ENCODE results near the gene CFAP77. TPM values are rescaled to one million over a fixed set of nuclear protein-coding genes. Genes with fewer than 3 reads are reported as not detected.

The CFAP77 gene
- total and polyA plus RNA-seq, 2 of the 4 experiments (the other 2 are of a cell fraction) = not detected

DNA sequence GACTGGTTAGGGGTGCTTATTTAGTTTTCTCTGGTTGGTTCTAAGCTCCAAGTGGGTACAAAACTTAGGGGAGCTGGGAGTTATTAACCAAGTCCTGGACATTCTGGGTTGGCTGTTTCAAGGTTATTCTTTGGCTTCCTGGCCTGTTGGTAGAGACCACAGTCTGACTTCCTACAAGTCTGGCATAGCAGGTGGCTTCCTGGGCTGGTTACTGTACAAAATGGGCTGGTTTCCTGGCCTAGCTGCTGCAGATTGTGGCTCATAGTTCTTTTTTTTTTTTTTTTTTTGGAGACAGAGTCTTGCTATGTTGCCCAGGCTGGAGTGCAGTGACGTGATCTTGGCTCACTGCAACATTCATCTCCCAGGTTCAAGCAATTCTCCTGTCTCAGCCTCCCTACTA, 126.1 kb downstream of the CFAP77 start:
- no peak overlapping the region for H3K56ac ChIP-seq (ENCODE audit: extremely low read depth, insufficient read depth, low read length)
- no peak overlapping the region for H3K4me2 ChIP-seq (ENCODE audit: low read depth, low read length)
- no peaks in the 10 kb centered on the region for H3K79me1 ChIP-seq (ENCODE audit: low read depth in 1 of 2, low read length in 2 of 2)
- ATAC-seq (ENCODE audit: low read depth) (no peak), DNase-seq (no peak)
- no peak overlapping the region for H3K9ac ChIP-seq (ENCODE audit: low read depth, low read length)
- TF ChIP-seq, protein P1, sequence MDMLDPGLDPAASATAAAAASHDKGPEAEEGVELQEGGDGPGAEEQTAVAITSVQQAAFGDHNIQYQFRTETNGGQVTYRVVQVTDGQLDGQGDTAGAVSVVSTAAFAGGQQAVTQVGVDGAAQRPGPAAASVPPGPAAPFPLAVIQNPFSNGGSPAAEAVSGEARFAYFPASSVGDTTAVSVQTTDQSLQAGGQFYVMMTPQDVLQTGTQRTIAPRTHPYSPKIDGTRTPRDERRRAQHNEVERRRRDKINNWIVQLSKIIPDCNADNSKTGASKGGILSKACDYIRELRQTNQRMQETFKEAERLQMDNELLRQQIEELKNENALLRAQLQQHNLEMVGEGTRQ (IDR thresholded peaks at IDR 0.05; ENCODE audit: low read depth, low read length) = no peak
- TF ChIP-seq CEBPB (IDR thresholded peaks at IDR 0.05; ENCODE audit: low read depth, low read length) (no peak), RCOR1 (IDR thresholded peaks at IDR 0.05; ENCODE audit: insufficient replicate concordance, low read length) (no peak), RFX5 (IDR thresholded peaks at IDR 0.05; ENCODE audit: low read depth, low read length) (no peak), RAD21 (IDR thresholded peaks at IDR 0.05; ENCODE audit: low read length) (no peak), SMC3 (IDR thresholded peaks at IDR 0.05; ENCODE audit: low read depth, low read length) (no peak), POLR2A (IDR thresholded peaks at IDR 0.05; ENCODE audit: low read depth, low read length) (no peak), MXI1 (IDR thresholded peaks at IDR 0.05; ENCODE audit: borderline replicate concordance, low read depth, low read length) (no peak), MAZ (IDR thresholded peaks at IDR 0.05; ENCODE audit: borderline replicate concordance, low read depth, low read length) (no peak), FOS (IDR thresholded peaks at IDR 0.05; ENCODE audit: low read depth, low read length) (no peak), NFE2L2 (IDR thresholded peaks at IDR 0.05; ENCODE audit: low read depth, low read length) (no peak), CHD1 (IDR thresholded peaks at IDR 0.05; ENCODE audit: low read depth, low read length) (no peak)
- TF ChIP-seq, protein P2, sequence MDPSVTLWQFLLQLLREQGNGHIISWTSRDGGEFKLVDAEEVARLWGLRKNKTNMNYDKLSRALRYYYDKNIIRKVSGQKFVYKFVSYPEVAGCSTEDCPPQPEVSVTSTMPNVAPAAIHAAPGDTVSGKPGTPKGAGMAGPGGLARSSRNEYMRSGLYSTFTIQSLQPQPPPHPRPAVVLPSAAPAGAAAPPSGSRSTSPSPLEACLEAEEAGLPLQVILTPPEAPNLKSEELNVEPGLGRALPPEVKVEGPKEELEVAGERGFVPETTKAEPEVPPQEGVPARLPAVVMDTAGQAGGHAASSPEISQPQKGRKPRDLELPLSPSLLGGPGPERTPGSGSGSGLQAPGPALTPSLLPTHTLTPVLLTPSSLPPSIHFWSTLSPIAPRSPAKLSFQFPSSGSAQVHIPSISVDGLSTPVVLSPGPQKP (IDR thresholded peaks at IDR 0.05; ENCODE audit: borderline replicate concordance, low read depth, low read length) = no peak
- TF ChIP-seq, protein P3, sequence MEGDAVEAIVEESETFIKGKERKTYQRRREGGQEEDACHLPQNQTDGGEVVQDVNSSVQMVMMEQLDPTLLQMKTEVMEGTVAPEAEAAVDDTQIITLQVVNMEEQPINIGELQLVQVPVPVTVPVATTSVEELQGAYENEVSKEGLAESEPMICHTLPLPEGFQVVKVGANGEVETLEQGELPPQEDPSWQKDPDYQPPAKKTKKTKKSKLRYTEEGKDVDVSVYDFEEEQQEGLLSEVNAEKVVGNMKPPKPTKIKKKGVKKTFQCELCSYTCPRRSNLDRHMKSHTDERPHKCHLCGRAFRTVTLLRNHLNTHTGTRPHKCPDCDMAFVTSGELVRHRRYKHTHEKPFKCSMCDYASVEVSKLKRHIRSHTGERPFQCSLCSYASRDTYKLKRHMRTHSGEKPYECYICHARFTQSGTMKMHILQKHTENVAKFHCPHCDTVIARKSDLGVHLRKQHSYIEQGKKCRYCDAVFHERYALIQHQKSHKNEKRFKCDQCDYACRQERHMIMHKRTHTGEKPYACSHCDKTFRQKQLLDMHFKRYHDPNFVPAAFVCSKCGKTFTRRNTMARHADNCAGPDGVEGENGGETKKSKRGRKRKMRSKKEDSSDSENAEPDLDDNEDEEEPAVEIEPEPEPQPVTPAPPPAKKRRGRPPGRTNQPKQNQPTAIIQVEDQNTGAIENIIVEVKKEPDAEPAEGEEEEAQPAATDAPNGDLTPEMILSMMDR (conservative IDR thresholded peaks at IDR 0.05; ENCODE audit: low read depth, low read length) = no peak
- peaks cover 26% of the 10 kb centered on the region for H3K27me3 ChIP-seq (ENCODE audit: control insufficient read depth, insufficient read depth, low read length)
- no peak overlapping the region for H3K27ac ChIP-seq (ENCODE audit: insufficient read depth, low read length)
- H2BK5ac ChIP-seq (ENCODE audit: low read depth, low read length, poor library complexity, severe bottlenecking) = no peak overlapping the region
- no peak overlapping the region for H3K23ac ChIP-seq (ENCODE audit: low read depth, low read length)
- intact Hi-C loops (cut with micrococcal nuclease) (no loop called here), dilution Hi-C loops (cut with HindIII; ENCODE audit: low sequenced_read_pairs, unreplicated experiment) (no loop called here), in situ Hi-C loops (cut with MboI; ENCODE audit: low sequenced_read_pairs) (no loop called here)
- no TSS peak for BruUV-seq (replicated peaks)
- ChIA-PET POLR2A (ENCODE audit: unreplicated experiment) (no interaction called here), CTCF (no interaction called here)
- no peak overlapping the region for H2BK20ac ChIP-seq (ENCODE audit: low read depth, low read length)
- H4K20me1 ChIP-seq (ENCODE audit: insufficient read depth, low read length) = no peaks in the 10 kb centered on the region
- no peak overlapping the region for H3K14ac ChIP-seq (replicated peaks; ENCODE audit: low read depth, low read length)
- H2AFZ ChIP-seq (replicated peaks; ENCODE audit: low read length, poor library complexity) = no peak overlapping the region
- H2AK9ac ChIP-seq (replicated peaks; ENCODE audit: low read depth, low read length, poor library complexity) = no peak overlapping the region
- no peaks in the 10 kb centered on the region for H3K4me1 ChIP-seq (ENCODE audit: control insufficient read depth, insufficient read depth, low read length)
- no peaks in the 10 kb centered on the region for H3K9me1 ChIP-seq (ENCODE audit: insufficient read depth, low read length)
- no peak overlapping the region for H4K91ac ChIP-seq (ENCODE audit: insufficient read depth, low read depth, low read length)
- no peaks in the 10 kb centered on the region for H3K36me3 ChIP-seq (ENCODE audit: control insufficient read depth, insufficient read depth, low read length)
- H2BK120ac ChIP-seq (ENCODE audit: low read depth, low read length) = no peak overlapping the region
- H2BK15ac ChIP-seq (ENCODE audit: low read depth, low read length) = no peak overlapping the region
- H3K9me3 ChIP-seq (ENCODE audit: control insufficient read depth, insufficient read depth, low read length) = peaks cover 5% of the 10 kb centered on the region; the same call in 1 of the 2 replicates
- no peak overlapping the region for H2AK5ac ChIP-seq (ENCODE audit: low read depth, low read length)
- H4K8ac ChIP-seq (ENCODE audit: low read depth in 2 of 2, low read length in 2 of 2) = no peak overlapping the region
- H3K18ac ChIP-seq (ENCODE audit: low read depth, low read length) = no peak overlapping the region
- H4K5ac ChIP-seq (ENCODE audit: low read depth, low read length) = no peak overlapping the region
- H3K4me3 ChIP-seq (ENCODE audit: insufficient read depth, low read depth, low read length) = no peak overlapping the region
- no CpG with 5 or more reads among the region's 1 CpG for WGBS, 2 experiments (ENCODE audit: extremely low coverage in 2 of 2, insufficient read length in 1 of 2)
- no peak overlapping the region for H3K4ac ChIP-seq (ENCODE audit: low read depth, low read length)
